8988T (cell line): Measurements from ENCODE around the gene CELF4.

ENCODE experiments used
- DNase-seq: peaks from one replicate; pipeline ENCODE4 v3.0.0; 2011

The CELF4 gene

DNA sequence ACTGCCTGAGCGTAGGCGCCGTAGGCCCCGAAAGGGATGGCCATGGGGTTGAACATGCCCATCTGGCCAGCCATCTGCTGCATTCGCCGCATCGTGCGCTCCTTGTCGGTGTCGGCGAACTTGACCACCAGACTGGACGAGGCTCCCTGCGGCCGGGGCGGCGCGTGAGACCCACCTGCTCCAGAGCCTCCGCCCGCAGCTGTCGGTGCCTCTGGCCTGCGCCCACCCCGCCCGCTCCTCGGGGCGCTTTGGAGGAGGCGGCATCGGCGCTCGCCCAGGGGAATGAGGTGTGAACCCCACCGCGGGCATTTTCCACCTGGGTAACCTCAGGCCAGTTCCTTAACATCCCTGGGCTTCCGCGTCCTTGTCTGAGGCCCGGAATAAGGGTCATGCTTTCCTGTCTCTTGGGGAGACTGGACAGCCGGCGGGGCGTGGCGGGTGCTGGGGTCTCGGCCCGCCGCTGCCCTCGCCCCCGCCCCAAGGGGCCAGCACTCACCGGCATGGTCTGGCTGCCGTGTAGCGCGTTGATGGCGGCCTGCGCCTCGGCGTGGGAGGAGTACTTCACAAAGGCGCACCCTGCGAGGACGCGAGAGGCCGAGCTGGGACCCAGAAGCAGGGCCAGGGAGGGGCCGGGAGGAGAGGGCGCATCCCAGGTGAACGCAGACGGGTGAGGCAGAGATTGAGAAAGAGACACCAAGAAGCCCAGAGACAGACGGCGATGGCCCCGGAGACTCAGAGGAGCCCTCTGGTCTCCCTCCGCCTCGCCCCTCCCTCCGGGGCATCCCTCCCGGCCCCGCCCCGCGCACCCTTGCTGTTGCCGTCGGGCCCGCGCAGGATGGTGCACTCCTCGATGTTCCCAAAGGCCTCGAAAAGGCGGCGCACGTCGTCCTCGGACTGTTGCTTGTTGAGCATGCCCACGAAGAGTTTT, 291.0 kb downstream of the CELF4 start:
- no peak for DNase-seq

DNA sequence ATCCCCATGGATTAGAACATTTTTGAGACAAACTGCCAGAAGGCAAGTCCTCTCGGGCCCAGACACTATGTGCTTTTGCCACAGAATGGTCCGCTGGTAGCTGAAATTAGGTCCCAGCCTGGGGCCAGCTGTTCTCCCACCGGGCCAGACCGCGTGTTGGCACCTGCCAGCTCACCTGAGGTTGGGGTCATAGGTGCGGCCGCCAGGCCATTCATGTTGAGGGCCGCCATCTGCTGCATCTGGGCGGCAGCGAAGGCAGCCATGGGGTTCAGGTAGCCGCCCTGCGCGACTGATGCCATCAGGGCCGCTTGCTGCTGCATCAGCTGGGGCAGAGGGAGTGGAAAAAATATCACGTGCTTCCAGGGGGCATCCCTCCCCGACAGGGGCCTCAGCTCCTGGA, 292.8 kb downstream of the CELF4 start:
- DNase-seq, result no peak

DNA sequence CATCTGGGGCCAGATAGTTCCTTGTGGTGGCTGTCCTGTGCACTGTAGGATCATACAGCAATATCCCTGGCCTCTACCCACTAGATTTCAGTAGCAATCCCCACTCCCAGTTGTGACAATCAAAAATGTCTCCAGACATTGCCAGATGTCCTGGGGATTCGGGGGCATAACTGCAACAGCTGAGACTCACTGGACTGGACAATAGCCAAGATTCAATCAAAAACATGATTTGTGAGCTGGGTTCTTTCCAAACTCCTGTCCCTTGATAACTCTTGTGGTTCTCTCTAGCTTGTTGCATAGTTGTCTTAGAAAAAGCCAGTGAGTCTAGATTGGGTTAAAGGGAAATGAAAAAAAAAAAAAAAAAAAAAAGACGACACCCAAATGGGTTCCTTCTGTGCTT, 293.4 kb downstream of the CELF4 start:
- no peak for DNase-seq

DNA sequence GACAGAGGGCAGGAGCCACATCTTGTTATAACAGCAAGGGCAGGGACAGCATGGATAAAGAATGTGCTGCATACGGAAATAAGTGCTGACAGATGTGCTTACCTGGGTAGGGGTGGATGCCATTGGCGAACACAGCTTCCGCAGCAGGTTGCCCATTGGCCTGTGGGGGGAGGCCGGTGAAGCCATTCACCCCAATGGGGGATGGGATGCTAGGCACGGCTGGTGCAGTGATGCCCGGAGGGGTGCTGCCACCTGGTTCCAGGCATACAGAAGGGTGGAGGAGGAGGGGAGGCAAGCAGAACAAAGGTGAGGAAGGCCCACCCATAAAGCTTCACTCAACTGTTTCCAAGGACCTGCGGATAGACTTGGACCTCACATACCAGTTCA, 294.9 kb downstream of the CELF4 start:
- DNase-seq, result no peak

DNA sequence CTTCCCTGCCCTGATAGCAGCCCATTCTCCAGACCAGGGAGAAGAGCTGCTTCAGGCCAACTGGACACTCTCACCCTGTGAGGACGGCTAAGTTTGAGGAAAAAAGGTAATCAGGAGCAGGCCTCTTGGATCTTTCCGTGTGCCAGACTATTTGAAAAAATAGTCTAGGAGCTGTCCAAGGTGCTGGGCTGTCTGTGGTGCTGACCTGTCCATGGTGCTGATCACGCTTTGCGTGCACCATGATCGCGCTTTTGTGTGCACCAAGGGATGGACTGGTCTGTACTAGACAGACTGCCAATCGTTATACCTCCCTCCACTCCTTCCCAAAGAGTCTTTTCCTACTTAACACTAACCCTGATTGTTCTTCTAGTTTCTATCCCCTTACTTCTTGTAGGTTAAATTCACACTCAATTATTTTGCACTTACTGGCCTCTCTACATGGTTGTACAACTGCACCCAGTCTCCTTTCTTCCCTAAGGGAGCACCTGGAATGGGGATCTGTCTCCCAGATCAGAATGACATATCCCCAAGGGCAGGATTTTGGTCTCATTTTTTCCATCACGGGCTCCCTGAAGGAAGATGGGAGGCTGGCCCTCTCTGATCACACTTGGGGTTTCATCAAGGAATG, 295.4 kb downstream of the CELF4 start:
- DNase-seq, result no peak

DNA sequence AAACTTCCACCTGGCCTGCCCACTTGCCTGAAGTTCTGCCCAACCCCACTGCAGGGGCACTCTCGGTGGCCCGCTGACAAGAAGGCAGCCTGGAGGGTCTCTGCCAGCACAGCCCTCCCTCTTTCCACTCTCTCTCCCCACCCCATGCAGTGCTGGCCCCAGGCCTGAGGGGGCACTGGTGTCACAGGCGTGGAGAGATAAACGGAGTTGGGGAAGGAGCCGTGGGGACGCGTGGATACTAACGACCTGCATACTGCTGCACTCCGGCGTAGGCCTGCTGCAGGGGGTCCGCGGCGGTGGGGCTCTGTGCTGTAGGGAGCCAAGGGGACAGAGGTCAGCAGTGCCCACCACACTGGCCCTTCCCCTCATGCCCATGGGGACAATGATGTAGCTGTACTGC, 299.3 kb downstream of the CELF4 start:
- DNase-seq, result no peak

DNA sequence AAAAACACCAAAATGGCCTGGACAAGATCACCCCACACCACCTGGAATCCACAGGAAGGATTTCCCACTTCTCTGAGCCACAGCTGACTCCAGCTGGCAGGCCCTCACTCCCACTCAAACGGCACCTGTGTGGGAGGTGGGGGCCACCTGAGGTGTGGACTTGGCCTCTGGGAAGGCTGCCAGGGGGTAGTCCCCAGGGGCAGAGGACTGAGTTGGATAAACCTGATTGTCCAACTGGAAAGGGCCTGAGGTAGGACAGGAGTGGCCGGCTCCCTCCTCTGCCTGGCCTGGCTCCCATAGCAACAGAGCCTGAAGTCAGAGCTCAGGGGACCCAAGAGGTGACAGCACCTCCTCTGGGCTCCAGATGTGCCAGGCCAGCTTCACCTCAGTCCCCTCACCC, 300.2 kb downstream of the CELF4 start:
- no peak for DNase-seq

DNA sequence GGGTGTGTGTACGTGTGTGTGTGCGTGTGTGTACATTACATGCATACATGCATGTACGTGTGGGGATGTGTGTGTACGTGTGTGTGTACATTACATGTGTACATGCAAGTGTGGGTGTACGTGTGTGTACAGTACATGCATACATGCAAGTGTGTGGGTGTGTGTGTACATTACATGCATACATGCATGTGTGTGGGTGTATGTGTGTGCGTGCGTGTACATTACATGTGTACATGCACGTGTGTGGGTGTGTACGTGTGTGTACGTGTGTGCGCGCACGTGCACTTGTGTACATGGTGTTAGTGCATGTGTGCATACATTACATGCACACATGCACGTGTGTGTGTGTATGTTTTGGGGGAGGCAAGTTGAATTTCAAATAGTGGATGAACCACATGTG, 300.6 kb downstream of the CELF4 start:
- no peak for DNase-seq

DNA sequence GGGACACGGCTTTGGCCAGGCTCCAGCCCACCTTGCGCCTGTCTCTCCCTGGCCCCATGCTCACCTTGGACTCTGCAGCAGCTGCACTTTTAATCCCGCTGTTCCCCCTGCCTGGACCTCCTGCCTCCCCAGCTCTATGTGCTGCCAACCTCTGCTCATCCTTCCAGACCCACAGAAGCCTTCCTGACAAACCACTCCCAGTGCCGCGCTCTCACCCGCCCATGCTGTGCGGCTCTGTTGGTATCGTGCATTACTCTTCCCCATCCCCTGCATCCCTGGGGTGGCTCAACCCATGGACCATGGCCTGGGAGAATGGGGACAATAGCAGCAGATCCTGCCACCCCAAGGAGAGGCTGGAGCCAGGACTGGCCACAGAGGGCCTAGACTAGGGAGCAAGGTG, 303.6 kb downstream of the CELF4 start:
- DNase-seq, result no peak

DNA sequence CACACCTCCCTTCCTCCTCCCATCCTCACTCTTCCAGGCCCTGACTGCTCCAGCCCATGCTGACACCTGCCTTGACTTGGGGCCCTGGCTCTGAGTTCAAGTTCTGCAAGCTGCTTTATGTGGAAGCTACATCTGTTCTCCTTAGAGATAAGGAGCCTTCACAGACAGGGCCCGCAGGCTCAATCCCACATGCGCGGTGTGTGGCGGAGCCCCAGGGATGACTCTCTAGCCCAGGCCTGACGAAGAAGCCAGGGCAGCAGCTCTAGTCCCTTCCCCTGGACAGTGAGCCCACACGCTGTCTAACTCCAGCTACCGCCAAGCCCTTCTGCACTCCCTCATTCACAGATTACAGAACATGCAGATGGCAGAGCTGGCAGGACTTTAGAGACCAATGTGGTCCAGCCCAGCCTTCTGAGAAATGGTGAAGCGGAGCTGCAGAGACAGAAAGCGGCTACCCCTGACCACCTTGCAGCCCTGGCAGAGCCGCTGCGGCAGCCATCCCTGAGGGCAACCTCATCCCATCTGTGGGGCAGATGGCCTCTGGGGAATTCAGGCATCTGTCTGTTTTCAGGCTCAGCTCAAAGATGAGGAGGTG, 304.3 kb downstream of the CELF4 start:
- DNase-seq, result no peak

DNA sequence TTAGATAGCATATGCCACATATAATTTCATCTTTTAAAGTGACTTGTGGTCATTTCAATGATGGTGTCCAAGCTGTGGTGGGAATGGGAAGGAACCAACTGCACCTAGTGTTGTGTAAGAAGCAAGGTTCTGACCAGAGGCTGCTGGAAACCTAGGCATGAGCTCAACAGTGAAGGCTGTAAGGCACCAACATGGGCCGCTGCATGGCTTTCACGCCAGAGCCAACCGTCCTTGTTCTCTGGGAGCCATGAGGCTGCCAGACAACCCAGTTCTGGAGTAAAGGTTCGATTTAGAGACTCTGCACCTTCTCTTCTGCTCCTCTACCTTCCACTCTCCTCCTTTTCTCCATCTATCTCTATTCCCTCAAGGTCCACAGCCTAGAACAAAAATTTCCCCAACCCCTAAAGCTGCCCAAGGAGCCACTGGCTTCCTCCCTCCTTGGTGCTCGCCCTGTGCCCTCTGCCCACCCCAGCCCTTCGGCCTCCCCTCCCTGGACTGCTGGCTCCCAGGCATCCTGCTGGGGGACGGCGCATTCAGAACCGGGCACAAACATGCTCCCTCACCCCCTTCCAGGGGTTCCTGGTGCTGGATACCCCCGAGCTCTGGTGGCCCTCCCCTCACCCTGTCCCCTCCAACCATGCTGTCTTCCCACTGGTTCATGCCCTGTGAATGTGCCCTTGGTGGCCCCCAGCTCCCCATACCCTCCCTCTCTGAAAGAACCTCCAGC, 305.1 kb downstream of the CELF4 start:
- no peak for DNase-seq

DNA sequence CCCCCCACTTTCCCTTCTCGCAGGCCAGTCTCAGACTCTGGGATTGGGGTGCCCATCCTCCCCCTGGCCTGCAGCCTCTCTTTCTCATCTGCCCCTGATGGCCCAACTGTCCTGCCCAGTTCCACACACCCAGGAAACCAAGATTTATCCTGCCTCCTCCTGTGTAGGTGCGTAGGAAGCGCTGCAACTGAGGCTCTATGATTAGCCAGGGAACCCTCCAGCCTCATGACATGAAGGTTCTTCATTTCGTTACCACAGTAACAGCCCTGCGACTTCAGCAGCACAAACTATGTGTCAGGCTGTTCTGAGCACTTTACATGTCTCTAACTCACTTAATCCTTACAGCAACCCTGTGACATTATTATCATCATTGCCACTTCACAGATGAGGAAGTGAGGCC, 305.9 kb downstream of the CELF4 start:
- no peak for DNase-seq

DNA sequence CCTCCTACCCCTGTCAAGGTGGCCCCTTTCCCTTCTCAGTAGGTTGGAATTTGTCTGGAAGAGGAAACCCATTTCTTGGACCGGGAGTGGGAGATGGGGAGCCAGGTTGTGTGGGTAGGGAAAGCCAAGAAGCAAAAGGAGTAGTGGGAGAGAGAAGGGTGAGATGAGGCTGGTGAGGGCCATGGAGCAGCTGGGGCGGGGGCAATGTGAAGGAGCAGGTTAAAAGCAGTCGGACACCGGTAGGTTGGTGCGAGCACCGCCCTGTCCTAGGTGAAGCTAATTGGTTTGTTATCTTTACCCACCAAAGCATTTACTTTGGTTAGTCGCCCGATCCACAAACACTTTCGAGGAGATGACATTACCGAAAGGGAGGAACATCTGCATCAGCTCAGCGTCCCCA, 306.8 kb downstream of the CELF4 start:
- DNase-seq, result no peak

DNA sequence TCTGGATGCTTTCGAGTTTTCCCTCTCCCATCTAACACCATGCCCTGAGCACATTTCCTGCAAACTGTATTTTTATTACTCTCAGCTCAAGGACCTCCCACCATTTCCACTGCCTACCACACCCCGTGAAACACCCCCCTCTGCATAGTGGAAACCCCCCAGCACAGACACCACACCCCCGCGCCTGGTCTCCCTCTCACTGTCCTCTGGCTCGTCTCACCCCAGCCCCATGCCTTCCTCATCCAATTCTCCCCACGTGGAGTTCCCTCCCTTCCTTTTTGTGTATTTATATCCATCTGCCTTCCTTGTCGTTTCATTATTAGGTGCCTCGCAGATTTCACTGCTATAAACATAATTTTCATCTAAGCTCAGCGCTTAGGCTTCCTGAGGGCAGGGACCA, 307.5 kb downstream of the CELF4 start:
- no peak for DNase-seq

DNA sequence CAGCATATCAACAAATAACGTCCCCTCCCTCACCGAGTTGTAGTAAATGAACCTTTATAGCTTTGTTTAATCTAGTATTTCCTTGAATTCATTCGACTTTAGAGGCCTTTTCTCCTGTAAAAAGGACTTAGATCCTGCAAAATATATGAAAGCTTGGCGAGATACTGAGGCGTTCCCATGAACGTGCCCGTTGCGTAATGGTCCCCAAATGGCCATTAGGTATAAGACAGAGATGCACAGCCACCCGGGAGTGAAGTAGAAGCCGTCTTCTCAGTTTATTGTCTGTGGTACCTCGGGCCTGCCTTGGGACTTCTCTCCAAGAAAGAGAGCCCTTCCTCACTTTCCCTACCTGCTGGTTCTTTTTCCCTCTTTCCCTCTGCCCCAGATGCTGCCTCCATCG, 310.6 kb downstream of the CELF4 start:
- no peak for DNase-seq

DNA sequence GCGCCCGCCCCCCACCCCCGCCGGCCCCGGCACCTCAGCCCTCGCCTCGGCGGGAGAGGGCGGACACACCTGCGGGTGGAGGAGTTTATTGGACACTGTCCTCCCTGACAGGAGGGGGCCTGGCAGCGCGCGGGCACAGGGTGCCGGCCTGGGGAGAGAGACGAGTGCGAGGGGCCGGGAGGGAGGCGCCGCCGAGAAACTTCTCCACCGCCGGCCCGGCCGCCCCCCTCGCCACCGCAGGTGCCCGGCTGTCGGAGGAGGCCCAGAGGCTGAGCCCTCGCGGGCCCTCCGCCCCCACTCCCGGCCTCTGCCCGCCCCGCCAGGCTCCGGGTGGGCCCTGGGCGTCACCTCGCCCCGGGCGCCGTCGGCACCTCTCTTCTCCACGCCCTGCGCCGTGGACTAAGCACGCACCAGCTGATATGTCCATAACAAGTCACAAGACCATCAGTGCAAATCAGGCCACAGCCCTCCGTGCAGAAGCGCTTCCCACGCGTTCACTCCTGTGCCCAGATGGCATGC, 311.3 kb downstream of the CELF4 start:
- DNase-seq, result no peak

DNA sequence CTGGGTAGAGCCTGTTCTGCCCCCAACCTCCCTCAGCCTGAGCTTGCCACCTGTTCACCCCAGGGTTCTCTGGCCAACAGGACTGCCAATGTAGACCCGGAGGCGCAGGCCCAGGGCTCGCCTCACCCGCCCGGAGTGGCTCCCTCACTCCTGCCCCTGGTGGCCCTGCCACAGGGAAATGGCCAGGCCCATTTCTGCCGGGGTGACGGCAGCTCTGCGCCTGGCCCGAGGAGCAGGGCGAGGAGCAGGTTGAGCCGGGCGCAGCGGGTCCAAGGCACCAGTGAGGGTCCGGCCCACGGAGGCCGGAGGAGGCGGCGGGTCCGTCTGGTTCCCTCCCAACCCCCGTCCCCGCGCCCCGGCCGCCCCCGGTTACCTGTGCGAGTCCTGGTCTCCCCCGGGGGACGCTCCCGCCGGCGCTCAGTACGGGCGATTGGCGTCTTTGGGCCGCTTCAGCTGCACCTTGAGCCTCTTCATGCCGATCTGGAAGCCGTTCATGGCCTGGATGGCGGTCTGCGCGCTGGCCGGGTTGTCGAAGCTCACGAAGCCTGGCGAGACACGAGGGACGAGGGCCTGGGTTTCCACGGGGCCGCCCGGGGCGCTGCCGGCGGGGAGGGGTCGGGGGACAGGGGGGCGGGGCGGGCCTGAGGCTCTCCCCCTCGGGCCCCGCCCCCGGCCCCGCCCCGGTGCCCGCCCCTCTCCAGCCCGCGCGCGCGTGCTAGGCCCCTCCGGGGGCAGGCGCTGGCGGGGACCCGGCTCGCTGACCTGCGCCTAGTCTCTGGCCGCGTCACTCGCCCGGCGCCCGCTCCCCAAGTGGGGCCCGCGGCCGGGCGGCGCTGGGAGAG, 312.0 kb downstream of the CELF4 start:
- DNase-seq, result no peak

DNA sequence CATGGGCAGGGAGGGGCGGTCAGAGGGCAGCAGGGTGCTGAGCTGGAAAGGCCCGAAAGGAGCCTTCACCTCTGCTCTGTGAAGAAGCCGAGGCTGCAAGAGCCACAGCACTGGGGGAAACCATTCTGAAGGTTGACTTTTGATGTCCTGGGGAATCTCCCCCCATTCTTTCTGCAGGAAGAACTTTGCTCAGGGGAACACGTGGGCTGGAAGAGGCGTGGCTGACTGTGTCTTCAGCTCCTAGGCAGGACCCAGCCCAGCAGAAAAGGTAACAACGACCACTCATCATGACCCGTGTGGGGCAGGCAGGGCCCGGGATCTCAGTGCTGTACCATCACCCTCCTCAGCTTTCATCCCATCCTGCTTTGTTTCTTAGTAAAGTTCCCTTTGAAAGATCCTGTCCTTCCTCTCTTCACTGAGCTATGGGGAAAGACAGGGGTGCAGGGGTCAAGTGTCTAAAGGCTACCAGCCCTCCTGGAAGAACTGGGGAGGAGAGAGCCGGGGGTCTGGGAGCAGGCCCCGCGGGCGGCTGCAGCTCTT, 312.7 kb downstream of the CELF4 start:
- no peak for DNase-seq

DNA sequence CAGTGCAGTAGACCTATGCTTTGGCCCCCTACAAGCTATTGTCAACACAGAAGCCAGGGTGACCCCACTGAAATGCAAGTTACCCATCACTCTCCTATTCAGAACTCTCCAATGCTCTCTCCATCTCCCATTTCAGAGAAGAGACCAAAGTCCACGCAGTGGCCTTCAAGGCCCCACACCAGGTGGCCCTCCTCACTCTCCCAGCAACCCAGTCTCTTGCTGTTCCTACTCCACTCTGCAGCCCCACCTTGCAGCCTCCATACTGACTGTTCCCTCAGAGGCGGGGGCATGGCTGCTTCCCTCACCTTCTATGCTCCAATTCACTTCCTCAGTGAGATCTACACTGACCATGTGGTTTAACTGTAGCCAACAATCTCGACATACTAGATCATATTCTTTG, 313.3 kb downstream of the CELF4 start:
- DNase-seq, result no peak

DNA sequence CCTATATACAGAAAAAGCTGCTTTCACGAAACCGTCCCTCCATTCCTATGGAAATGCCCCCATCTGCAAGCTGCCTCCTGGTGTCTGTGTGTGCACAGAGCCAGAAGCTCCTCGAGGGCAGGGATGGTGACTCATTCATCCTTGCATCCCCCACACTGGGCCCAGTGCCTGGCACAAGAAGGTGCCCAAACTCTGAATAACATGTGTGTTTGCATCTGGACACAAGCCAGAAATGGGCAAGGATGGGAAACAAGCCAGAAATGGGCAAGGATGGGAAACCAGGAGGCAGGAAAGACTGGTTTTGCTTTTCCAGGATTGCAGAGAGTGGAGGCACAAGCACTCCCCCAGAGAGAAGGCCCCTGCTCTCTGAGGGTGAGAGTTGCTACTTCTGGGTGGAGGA, 313.9 kb downstream of the CELF4 start:
- DNase-seq, result no peak

DNA sequence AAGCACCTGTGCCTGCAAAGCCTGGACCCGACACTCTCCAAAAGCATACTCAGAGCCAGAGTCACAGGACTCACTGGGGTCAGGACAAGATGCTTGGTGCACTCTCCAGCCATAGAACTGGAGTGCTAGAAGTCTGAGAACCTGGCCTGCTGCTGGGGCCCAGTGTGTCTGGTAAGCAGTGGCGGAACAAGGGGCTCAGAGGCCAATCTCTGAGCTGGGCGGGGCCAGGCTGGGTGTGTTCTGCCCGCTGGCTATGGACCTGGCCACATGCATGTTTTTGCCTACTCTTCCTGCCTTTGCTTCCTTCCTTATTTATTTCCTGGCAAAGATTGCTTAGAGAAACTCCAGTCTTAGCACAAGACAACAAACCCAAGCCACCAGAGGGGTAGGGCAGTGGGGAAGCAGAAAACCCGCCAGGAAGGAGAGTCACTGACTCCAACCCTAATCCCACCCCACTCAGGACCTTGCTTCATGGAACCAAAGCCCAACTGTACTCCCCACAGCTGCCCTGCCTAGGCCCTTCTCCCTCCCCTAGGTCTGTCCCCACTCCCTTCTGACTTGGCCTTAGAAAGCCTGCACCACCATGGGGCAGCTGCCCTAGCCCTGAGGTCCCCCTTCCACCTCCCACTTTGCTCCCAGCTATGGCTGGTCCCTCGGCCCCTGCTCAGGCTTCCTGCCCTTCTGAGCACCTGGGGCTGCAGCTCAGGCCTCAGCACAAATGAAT, 315.5 kb downstream of the CELF4 start:
- DNase-seq, result no peak
